ENCODE data around the gene UBE3D.

GRCh38 chr6:82995066-82995465, 70.6 kb downstream of the UBE3D start:
- TF ChIP-seq CTCF (IDR thresholded peaks at IDR 0.05; ENCODE audit: insufficient read depth, low read length, poor library complexity, severe bottlenecking) (no peak), EZH2phosphoT487 (conservative IDR thresholded peaks at IDR 0.05; ENCODE audit: low read length) (no peak)
